ENCODE data around the gene PRR3.

The PRR3 gene

GRCh38 chr6:30610065-30610464, 53.0 kb downstream of the PRR3 start:
- Histone ChIP-seq H3K4me2 (ENCODE audit: low read depth, low read length, poor library complexity, severe bottlenecking) (no peak overlapping the region), H3K36me3 (ENCODE audit: insufficient read depth, low read length) (peaks cover 22% of the 10 kb centered on the region; the same call in 1 of the 2 replicates), H3F3A (ENCODE audit: low read depth) (peaks cover 11% of the 10 kb centered on the region; the same call in 1 of the 2 replicates), H3K4me1 (ENCODE audit: insufficient read depth, low read length, poor library complexity, severe bottlenecking) (peaks cover 21% of the 10 kb centered on the region), H3K9ac (ENCODE audit: low read depth, low read length, poor library complexity, severe bottlenecking) (no peak overlapping the region), H3K4me3 (ENCODE audit: low read length, poor library complexity, severe bottlenecking) (no peak overlapping the region), H4K20me1 (ENCODE audit: insufficient read depth, low read length, poor library complexity, severe bottlenecking) (peaks cover 48% of the 10 kb centered on the region), H3K27me3 (ENCODE audit: insufficient read depth, low read length, poor library complexity, severe bottlenecking) (peaks cover under 1% of the 10 kb centered on the region), H3K9me3 (ENCODE audit: insufficient read depth, low read depth, low read length) (no peaks in the 10 kb centered on the region), H3K79me2 (ENCODE audit: insufficient read depth, low read length) (peaks cover 34% of the 10 kb centered on the region), H3K9me2 (replicated peaks; ENCODE audit: low read depth, low read length) (no peaks in the 10 kb centered on the region), H2AFZ (ENCODE audit: low read length) (no peak overlapping the region)
- no peak for TF ChIP-seq EZH2phosphoT487 (IDR thresholded peaks at IDR 0.05; ENCODE audit: borderline replicate concordance)
- TF ChIP-seq CTCF (conservative IDR thresholded peaks at IDR 0.05; ENCODE audit: low read length): no peak

- Histone ChIP-seq H2AFZ (ENCODE audit: low read length) (no peak overlapping the region), H3K36me3 (ENCODE audit: insufficient read depth, low read length) (peaks cover 21% of the 10 kb centered on the region), H3K4me3 (ENCODE audit: low read length, poor library complexity, severe bottlenecking) (no peak overlapping the region), H3K9ac (ENCODE audit: low read depth, low read length, poor library complexity, severe bottlenecking) (no peak overlapping the region), H3K4me1 (ENCODE audit: insufficient read depth, low read length, poor library complexity, severe bottlenecking) (peaks cover 21% of the 10 kb centered on the region), H3K9me2 (replicated peaks; ENCODE audit: low read depth, low read length) (no peaks in the 10 kb centered on the region), H4K20me1 (ENCODE audit: insufficient read depth, low read length, poor library complexity, severe bottlenecking) (peaks cover 54% of the 10 kb centered on the region), H3K9me3 (ENCODE audit: insufficient read depth, low read depth, low read length) (no peaks in the 10 kb centered on the region), H3K27me3 (ENCODE audit: insufficient read depth, low read length, poor library complexity, severe bottlenecking) (peaks cover 13% of the 10 kb centered on the region), H3F3A (ENCODE audit: low read depth) (peaks cover 15% of the 10 kb centered on the region; the same call in 1 of the 2 replicates), H3K79me2 (ENCODE audit: insufficient read depth, low read length) (peaks cover 46% of the 10 kb centered on the region), H3K4me2 (ENCODE audit: low read depth, low read length, poor library complexity, severe bottlenecking) (no peak overlapping the region)
- TF ChIP-seq CTCF (conservative IDR thresholded peaks at IDR 0.05; ENCODE audit: low read length): no peak
- no peak for TF ChIP-seq EZH2phosphoT487 (IDR thresholded peaks at IDR 0.05; ENCODE audit: borderline replicate concordance)
Observed at GRCh38 chr6:30611150-30611855, 54.2 kb downstream of the PRR3 start.

- Histone ChIP-seq H2AFZ (ENCODE audit: low read length) (no peak overlapping the region), H3K79me2 (ENCODE audit: insufficient read depth, low read length) (peaks cover 52% of the 10 kb centered on the region), H3K4me2 (ENCODE audit: low read depth, low read length, poor library complexity, severe bottlenecking) (no peak overlapping the region), H4K20me1 (ENCODE audit: insufficient read depth, low read length, poor library complexity, severe bottlenecking) (peaks cover 59% of the 10 kb centered on the region), H3K4me3 (ENCODE audit: low read length, poor library complexity, severe bottlenecking) (no peak overlapping the region), H3K9me2 (replicated peaks; ENCODE audit: low read depth, low read length) (no peaks in the 10 kb centered on the region), H3K9me3 (ENCODE audit: insufficient read depth, low read depth, low read length) (no peaks in the 10 kb centered on the region), H3K9ac (ENCODE audit: low read depth, low read length, poor library complexity, severe bottlenecking) (no peak overlapping the region), H3K27me3 (ENCODE audit: insufficient read depth, low read length, poor library complexity, severe bottlenecking) (peaks cover 18% of the 10 kb centered on the region), H3F3A (ENCODE audit: low read depth) (peaks cover 15% of the 10 kb centered on the region; the same call in 1 of the 2 replicates), H3K36me3 (ENCODE audit: insufficient read depth, low read length) (peaks cover 21% of the 10 kb centered on the region), H3K4me1 (ENCODE audit: insufficient read depth, low read length, poor library complexity, severe bottlenecking) (peaks cover 21% of the 10 kb centered on the region)
- TF ChIP-seq EZH2phosphoT487 (IDR thresholded peaks at IDR 0.05; ENCODE audit: borderline replicate concordance) (no peak), CTCF (conservative IDR thresholded peaks at IDR 0.05; ENCODE audit: low read length) (no peak)
Observed at GRCh38 chr6:30611856-30612194, 54.7 kb downstream of the PRR3 start.
